OCI-LY1 (cell line): ENCODE data around the gene CTTNBP2NL.

ENCODE experiments used
- H2AFZ ChIP-seq: fragments of 200-600 bp; sonication (generic), shearing (Covaris generic); 2 replicates; pipeline ENCODE4 v1.6.0; 2014; ENCODE audit warnings: antibody characterized with exemption, mild to moderate bottlenecking, low read length
- H3F3A ChIP-seq: fragments of 200-600 bp; sonication (generic), shearing (Covaris generic); 2 replicates; pipeline ENCODE4 v1.6.0; 2014; ENCODE audit warnings: mild to moderate bottlenecking, antibody characterized with exemption, low read length, moderate library complexity; ENCODE audit not compliant: insufficient read depth
- H3K27ac ChIP-seq: fragments of 200-600 bp; sonication (generic); 2 replicates; pipeline ENCODE4 v1.5.1; 2014; ENCODE audit warnings: low read length, mixed run types, mild to moderate bottlenecking, low read depth; ENCODE audit not compliant: poor library complexity, severe bottlenecking
- H3K27me3 ChIP-seq: fragments of 200-600 bp; sonication (generic); 2 replicates; pipeline ENCODE4 v1.6.0; 2014; ENCODE audit warnings: antibody characterized with exemption, mild to moderate bottlenecking, low read length, moderate library complexity; ENCODE audit not compliant: insufficient read depth
- H3K36me3 ChIP-seq: fragments of 200-600 bp; sonication (generic); 2 replicates; pipeline ENCODE4 v1.6.1; 2014; ENCODE audit warnings: mild to moderate bottlenecking, antibody characterized with exemption, low read length, moderate library complexity, mixed read lengths; ENCODE audit not compliant: insufficient read depth
- H3K4me1 ChIP-seq: fragments of 200-600 bp; sonication (generic); 2 replicates; pipeline ENCODE4 v1.5.1; 2014; ENCODE audit warnings: mild to moderate bottlenecking, low read length, moderate library complexity; ENCODE audit not compliant: insufficient read depth, severe bottlenecking
- H3K4me2 ChIP-seq: fragments of 200-600 bp; sonication (generic), shearing (Covaris generic); 2 replicates; pipeline ENCODE4 v1.6.1; 2014; ENCODE audit warnings: low read length
- H3K4me3 ChIP-seq: fragments of 200-600 bp; sonication (generic); 2 replicates; pipeline ENCODE4 v1.5.1; 2014; ENCODE audit warnings: low read length, low read depth, mild to moderate bottlenecking, mixed read lengths; ENCODE audit not compliant: poor library complexity, severe bottlenecking
- H3K79me2 ChIP-seq: fragments of 200-600 bp; shearing (Covaris generic); 2 replicates; pipeline ENCODE4 v1.6.1; 2016; ENCODE audit warnings: mixed run types, low read length, mixed read lengths; ENCODE audit not compliant: insufficient read depth
- H3K9ac ChIP-seq: fragments of 200-600 bp; sonication (generic), shearing (Covaris generic); 2 replicates; pipeline ENCODE4 v1.6.1; 2014; ENCODE audit warnings: mild to moderate bottlenecking, low read length, mixed read lengths
- H3K9me2 ChIP-seq: fragments of 200-600 bp; sonication (generic), shearing (Covaris generic); 2 replicates; pipeline ENCODE4 v1.6.1; 2014; ENCODE audit warnings: low read depth, mild to moderate bottlenecking, low read length, mixed read lengths
- H3K9me3 ChIP-seq: fragments of 200-600 bp; shearing (Covaris generic); 2 replicates; pipeline ENCODE4 v1.6.1; 2014; ENCODE audit warnings: low read length, mixed read lengths
- H4K20me1 ChIP-seq: fragments of 200-600 bp; sonication (generic), shearing (Covaris generic); 2 replicates; pipeline ENCODE4 v1.6.0; 2016; ENCODE audit warnings: mild to moderate bottlenecking, low read length; ENCODE audit not compliant: insufficient read depth
- CTCF ChIP-seq: fragments of 200-600 bp; sonication (generic), shearing (Covaris generic); IDR thresholded peaks from 2 replicates; pipeline ENCODE4 v1.5.1; 2017; ENCODE audit warnings: mild to moderate bottlenecking, antibody characterized with exemption, low read length, moderate library complexity, mixed read lengths
- EZH2 ChIP-seq: fragments of 200-600 bp; sonication (generic), shearing (Covaris generic); IDR thresholded peaks from 2 replicates; pipeline ENCODE4 v1.8.0; 2017; ENCODE audit warnings: borderline replicate concordance, mixed run types, mild to moderate bottlenecking, antibody characterized with exemption, low read length, moderate library complexity, mixed read lengths

CTTNBP2NL gene

GRCh38 chr1:112394743-112395062, 1.3 kb upstream of the CTTNBP2NL start:
- H3K4me1 ChIP-seq = peaks cover 28% of the 10 kb centered on the region
- no peak overlapping the region for H3K4me2 ChIP-seq
- no peaks in the 10 kb centered on the region for H3K79me2 ChIP-seq
- H3K36me3 ChIP-seq = no peaks in the 10 kb centered on the region
- H4K20me1 ChIP-seq = no peaks in the 10 kb centered on the region
- TF ChIP-seq CTCF (no peak), EZH2 (no peak)
- no peak overlapping the region for H3K27ac ChIP-seq
- no peaks in the 10 kb centered on the region for H3K27me3 ChIP-seq
- no peaks in the 10 kb centered on the region; the same call in 1 of the 2 replicates for H3F3A ChIP-seq
- no peaks in the 10 kb centered on the region for H3K9me2 ChIP-seq
- H2AFZ ChIP-seq = no peak overlapping the region
- no peaks in the 10 kb centered on the region for H3K9me3 ChIP-seq
- no peak overlapping the region for H3K4me3 ChIP-seq
- H3K9ac ChIP-seq = no peak overlapping the region

- TF ChIP-seq CTCF (no peak), EZH2 (no peak)
- Histone ChIP-seq H2AFZ (peak overlapping the region; percentile 90), H3F3A (no peaks in the 10 kb centered on the region; the same call in 1 of the 2 replicates), H3K9ac (peak overlapping the region; percentile 61), H3K9me3 (no peaks in the 10 kb centered on the region), H4K20me1 (no peaks in the 10 kb centered on the region), H3K79me2 (no peaks in the 10 kb centered on the region), H3K36me3 (no peaks in the 10 kb centered on the region), H3K4me3 (peak overlapping the region; percentile 77), H3K4me2 (peak overlapping the region; percentile 93), H3K4me1 (peaks cover 28% of the 10 kb centered on the region), H3K9me2 (no peaks in the 10 kb centered on the region), H3K27me3 (no peaks in the 10 kb centered on the region), H3K27ac (no peak overlapping the region)
Measured at GRCh38 chr1:112395256-112395820, 676 bp upstream of the CTTNBP2NL start.

GRCh38 chr1:112396653-112397471, 848 bp downstream of the CTTNBP2NL start:
- peak overlapping the region; percentile 93 for H3K4me2 ChIP-seq
- no peaks in the 10 kb centered on the region for H3K27me3 ChIP-seq
- TF ChIP-seq CTCF (no peak), EZH2 (no peak)
- no peaks in the 10 kb centered on the region for H3K36me3 ChIP-seq
- H3K9me2 ChIP-seq = no peaks in the 10 kb centered on the region
- no peaks in the 10 kb centered on the region for H3K79me2 ChIP-seq
- H2AFZ ChIP-seq = peak overlapping the region; percentile 89; the same call in 1 of the 2 replicates
- no peaks in the 10 kb centered on the region for H4K20me1 ChIP-seq
- peak overlapping the region; percentile 61; the same call in 1 of the 2 replicates for H3K9ac ChIP-seq
- peak overlapping the region; percentile 77 for H3K4me3 ChIP-seq
- no peak overlapping the region for H3K27ac ChIP-seq
- peaks cover 24% of the 10 kb centered on the region for H3K4me1 ChIP-seq
- H3F3A ChIP-seq = no peaks in the 10 kb centered on the region; the same call in 1 of the 2 replicates
- no peaks in the 10 kb centered on the region for H3K9me3 ChIP-seq
